HL-60 (cell line): ENCODE measurements around the gene FKBP9.

ENCODE experiments used
- DNase-seq, 2 experiments: peaks; one replicate each; pipeline ENCODE4 v3.0.0-alpha.2; 2010 to 2020; ENCODE audit warnings: low read depth in 1 of 2, low spot score in 1 of 2
- H3K27ac ChIP-seq: fragments of 250-450 bp; sonication (Bioruptor Pico); replicated peaks from 2 replicates; pipeline ENCODE4 v1.5.1; 2020; ENCODE audit warnings: mild to moderate bottlenecking, moderate library complexity
- H3K27me3 ChIP-seq: fragments of 250-450 bp; sonication (Bioruptor Pico); 2 replicates; pipeline ENCODE4 v1.5.1; 2021; ENCODE audit warnings: mild to moderate bottlenecking, moderate library complexity; ENCODE audit not compliant: insufficient read depth, poor library complexity, severe bottlenecking
- H3K4me3 ChIP-seq: replicated peaks from 2 replicates; pipeline ENCODE4 v1.5.1; 2011; ENCODE audit warnings: mild to moderate bottlenecking, control low read depth, low read length; ENCODE audit not compliant: insufficient read depth
- GABPA ChIP-seq: IDR thresholded peaks from 2 replicates; pipeline ENCODE4 v1.6.1; 2012; ENCODE audit warnings: low read depth
- POLR2AphosphoS5 ChIP-seq: IDR thresholded peaks from 2 replicates; pipeline ENCODE4 v1.6.1; 2012; ENCODE audit warnings: low read depth
- SPI1 ChIP-seq: IDR thresholded peaks from 2 replicates; pipeline ENCODE4 v1.6.1; 2012; ENCODE audit warnings: low read depth, mild to moderate bottlenecking, borderline replicate concordance
- TF ChIP-seq, protein P1 (sequence below): IDR thresholded peaks from 2 replicates; pipeline ENCODE4 v1.6.1; 2012; ENCODE audit warnings: low read depth; ENCODE audit not compliant: insufficient replicate concordance
- TF ChIP-seq, protein P2 (sequence below): IDR thresholded peaks from one replicate; pipeline ENCODE4 v1.5.1; 2011; ENCODE audit warnings: low read length, control low read depth, inconsistent platforms; ENCODE audit not compliant: insufficient read depth

The FKBP9 gene

DNA sequence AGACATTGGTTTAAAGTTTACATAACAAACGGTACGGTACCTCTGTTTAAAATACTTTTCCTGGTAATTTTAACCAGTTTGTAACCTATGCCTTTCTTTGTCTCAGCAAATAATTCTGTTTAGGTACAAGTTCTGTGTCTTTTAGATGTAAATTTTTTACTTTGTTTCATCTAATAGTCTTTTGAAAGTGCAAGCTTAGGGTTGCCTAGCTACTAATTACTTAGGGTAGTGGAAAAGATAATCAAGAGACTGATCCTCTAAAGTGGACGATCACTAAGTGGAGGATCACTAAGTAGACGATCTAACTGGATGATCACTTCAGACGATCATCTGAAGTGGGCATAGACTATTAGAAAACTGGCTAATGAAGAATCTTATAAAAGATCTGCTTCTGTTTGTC, 16.1 kb upstream of the FKBP9 start:
- Histone ChIP-seq H3K4me3 (peak overlapping the region; percentile 53), H3K27ac (no peak overlapping the region; the same call in 1 of the 2 replicates), H3K27me3 (no peaks in the 10 kb centered on the region)
- DNase-seq: no peak
- no peak for TF ChIP-seq SPI1
- TF ChIP-seq GABPA: no peak
- TF ChIP-seq, protein P1, sequence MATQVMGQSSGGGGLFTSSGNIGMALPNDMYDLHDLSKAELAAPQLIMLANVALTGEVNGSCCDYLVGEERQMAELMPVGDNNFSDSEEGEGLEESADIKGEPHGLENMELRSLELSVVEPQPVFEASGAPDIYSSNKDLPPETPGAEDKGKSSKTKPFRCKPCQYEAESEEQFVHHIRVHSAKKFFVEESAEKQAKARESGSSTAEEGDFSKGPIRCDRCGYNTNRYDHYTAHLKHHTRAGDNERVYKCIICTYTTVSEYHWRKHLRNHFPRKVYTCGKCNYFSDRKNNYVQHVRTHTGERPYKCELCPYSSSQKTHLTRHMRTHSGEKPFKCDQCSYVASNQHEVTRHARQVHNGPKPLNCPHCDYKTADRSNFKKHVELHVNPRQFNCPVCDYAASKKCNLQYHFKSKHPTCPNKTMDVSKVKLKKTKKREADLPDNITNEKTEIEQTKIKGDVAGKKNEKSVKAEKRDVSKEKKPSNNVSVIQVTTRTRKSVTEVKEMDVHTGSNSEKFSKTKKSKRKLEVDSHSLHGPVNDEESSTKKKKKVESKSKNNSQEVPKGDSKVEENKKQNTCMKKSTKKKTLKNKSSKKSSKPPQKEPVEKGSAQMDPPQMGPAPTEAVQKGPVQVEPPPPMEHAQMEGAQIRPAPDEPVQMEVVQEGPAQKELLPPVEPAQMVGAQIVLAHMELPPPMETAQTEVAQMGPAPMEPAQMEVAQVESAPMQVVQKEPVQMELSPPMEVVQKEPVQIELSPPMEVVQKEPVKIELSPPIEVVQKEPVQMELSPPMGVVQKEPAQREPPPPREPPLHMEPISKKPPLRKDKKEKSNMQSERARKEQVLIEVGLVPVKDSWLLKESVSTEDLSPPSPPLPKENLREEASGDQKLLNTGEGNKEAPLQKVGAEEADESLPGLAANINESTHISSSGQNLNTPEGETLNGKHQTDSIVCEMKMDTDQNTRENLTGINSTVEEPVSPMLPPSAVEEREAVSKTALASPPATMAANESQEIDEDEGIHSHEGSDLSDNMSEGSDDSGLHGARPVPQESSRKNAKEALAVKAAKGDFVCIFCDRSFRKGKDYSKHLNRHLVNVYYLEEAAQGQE: no peak
- no peak for TF ChIP-seq POLR2AphosphoS5
- TF ChIP-seq, protein P2, sequence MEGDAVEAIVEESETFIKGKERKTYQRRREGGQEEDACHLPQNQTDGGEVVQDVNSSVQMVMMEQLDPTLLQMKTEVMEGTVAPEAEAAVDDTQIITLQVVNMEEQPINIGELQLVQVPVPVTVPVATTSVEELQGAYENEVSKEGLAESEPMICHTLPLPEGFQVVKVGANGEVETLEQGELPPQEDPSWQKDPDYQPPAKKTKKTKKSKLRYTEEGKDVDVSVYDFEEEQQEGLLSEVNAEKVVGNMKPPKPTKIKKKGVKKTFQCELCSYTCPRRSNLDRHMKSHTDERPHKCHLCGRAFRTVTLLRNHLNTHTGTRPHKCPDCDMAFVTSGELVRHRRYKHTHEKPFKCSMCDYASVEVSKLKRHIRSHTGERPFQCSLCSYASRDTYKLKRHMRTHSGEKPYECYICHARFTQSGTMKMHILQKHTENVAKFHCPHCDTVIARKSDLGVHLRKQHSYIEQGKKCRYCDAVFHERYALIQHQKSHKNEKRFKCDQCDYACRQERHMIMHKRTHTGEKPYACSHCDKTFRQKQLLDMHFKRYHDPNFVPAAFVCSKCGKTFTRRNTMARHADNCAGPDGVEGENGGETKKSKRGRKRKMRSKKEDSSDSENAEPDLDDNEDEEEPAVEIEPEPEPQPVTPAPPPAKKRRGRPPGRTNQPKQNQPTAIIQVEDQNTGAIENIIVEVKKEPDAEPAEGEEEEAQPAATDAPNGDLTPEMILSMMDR: no peak

DNA sequence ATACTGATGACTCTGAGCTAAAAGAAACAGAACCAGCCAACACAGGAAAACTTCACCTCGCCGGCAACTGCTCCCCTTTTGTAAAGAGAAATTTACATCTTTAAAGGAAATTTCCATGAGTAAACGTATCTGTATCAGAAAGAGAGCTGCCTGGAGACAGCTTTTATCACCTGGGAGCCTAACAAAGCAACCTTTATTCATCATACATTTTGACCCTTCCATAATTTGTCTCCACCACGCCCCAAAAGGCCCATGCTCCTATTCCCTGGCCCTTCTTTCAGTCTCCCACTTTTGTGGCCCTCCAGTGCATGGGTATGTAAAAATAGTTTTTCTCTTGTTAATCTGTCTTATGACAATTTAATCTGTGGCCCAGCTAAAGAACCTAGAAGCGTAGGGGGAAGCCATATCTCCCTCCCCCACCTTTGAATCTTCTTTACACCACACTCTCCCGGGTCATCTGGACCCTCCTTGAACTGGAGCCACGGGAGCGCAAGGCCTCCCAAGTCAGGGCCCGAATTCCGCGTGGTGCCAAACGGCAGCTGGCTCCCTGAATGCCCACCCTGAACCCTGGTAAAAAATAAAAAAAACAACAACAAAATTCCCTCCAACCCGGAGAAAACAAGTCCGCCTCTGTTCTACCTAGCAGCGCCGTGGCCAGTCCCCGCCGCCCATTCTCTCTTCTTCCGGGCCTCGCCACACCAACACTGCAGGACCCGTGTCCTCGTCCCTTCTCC, 15.4 kb upstream of the FKBP9 start:
- TF ChIP-seq, protein P2: no peak
- TF ChIP-seq POLR2AphosphoS5 (no peak), GABPA (no peak), SPI1 (no peak)
- TF ChIP-seq, protein P1: no peak
- no peak for DNase-seq

DNA sequence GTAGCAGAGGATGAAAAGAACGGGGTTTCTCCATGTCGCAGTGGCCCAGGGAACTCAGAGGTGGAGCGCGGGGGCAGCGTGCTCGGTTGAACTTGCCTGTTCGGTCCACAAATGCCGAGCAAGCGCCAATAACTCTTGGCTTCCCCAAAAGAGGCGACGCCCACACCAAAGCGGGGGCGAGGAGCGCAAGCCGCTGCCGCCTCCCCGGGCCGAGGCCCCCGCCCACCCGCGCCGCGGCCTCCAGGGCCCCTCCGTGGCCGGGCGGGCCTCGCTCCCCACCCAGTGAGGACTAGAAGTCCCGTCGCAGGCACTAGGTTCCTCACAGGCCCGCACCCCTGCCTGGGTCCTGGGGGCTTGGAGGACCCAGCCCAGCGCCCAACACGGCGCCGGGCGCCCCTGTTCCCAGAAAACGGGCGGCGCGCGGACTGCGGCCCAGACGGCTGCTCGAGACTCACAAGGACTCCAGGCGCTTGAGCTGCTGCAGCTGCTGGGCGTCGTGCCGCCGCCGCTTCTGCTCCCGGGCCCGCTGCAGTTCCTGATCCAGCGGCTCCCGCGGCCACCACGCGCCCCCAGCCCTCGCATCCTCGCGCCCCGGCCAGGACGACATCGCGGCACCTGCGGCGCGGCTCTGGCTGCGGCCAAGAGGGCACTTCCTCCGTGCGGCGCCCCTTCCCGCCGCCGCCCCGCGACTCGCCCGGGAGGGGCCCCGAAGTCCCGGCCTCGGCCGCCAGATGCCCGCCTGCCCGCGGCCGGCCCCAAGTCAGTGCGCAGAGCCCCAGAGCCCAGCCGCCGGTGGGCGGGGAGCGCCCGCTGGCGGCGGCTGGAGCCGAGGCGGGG, 14.6 kb upstream of the FKBP9 start:
- Histone ChIP-seq H3K4me3 (peak overlapping the region; percentile 53), H3K27ac (peak overlapping the region; percentile 86), H3K27me3 (no peaks in the 10 kb centered on the region)
- TF ChIP-seq SPI1 (peak; percentile 44; the same call in 1 of the 2 replicates), GABPA (no peak), POLR2AphosphoS5 (no peak; the same call in 1 of the 2 replicates)
- TF ChIP-seq, protein P1: peak; percentile 27
- TF ChIP-seq, protein P2: no peak
- DNase-seq: peak; percentile 44 to 76

More for the DNA sequence above, 15.4 kb upstream of the FKBP9 start:
- Histone ChIP-seq H3K4me3 (peak overlapping the region; percentile 53), H3K27ac (peak overlapping the region; percentile 86), H3K27me3 (no peaks in the 10 kb centered on the region)
